Measurements from ENCODE around the gene ALDH1A1. TPM values are rescaled to one million over a fixed set of nuclear protein-coding genes. Genes with fewer than 3 reads are reported as not detected.
A peak's percentile ranks its signal among the peaks of the same experiment; 100 is the strongest.

The ALDH1A1 gene
- total and polyA plus RNA-seq, 9 of the 15 experiments (the other 6 are each of a cell fraction or from before 2014, with no cell fraction given), result 1.8 to 86.3 (median 24.4) TPM

DNA sequence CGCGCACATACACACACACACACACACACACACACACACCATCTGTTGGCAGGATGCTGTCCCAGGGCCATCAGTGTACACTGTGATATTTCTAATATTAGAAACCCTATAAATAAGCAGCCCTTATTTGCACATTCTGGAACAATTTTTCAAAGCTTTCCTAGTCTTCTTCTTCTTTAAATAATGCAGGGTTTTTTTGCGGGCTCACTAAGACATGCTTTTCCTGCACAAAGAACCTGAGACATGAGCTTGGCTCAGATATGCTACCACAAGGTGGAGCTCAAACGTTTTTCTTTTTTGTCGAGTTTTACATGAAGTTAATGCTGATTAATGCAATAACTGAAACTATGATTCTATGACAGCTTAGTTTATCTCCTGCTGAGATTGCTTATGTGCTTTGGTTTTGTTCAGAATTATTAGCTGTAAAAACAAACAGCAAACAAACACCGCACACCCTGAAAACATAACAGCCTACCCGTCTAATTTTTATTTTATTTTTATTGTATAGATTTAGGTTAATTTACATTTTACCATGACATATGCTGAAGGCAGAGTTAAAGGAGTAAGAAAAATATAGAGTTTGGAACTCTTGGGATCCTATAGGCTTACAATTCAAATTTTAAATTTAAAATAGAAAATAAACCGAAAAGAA lies 95.8 kb downstream of the ALDH1A1 start (continued):
- TF ChIP-seq, protein P1, sequence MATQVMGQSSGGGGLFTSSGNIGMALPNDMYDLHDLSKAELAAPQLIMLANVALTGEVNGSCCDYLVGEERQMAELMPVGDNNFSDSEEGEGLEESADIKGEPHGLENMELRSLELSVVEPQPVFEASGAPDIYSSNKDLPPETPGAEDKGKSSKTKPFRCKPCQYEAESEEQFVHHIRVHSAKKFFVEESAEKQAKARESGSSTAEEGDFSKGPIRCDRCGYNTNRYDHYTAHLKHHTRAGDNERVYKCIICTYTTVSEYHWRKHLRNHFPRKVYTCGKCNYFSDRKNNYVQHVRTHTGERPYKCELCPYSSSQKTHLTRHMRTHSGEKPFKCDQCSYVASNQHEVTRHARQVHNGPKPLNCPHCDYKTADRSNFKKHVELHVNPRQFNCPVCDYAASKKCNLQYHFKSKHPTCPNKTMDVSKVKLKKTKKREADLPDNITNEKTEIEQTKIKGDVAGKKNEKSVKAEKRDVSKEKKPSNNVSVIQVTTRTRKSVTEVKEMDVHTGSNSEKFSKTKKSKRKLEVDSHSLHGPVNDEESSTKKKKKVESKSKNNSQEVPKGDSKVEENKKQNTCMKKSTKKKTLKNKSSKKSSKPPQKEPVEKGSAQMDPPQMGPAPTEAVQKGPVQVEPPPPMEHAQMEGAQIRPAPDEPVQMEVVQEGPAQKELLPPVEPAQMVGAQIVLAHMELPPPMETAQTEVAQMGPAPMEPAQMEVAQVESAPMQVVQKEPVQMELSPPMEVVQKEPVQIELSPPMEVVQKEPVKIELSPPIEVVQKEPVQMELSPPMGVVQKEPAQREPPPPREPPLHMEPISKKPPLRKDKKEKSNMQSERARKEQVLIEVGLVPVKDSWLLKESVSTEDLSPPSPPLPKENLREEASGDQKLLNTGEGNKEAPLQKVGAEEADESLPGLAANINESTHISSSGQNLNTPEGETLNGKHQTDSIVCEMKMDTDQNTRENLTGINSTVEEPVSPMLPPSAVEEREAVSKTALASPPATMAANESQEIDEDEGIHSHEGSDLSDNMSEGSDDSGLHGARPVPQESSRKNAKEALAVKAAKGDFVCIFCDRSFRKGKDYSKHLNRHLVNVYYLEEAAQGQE (IDR thresholded peaks at IDR 0.05; ENCODE audit: borderline replicate concordance), result peak; percentile 16; the same call in 1 of the 2 replicates
- TF ChIP-seq, protein P1 (CRISPR knock-in tag; IDR thresholded peaks at IDR 0.05; ENCODE audit: low read depth), result no peak
- TF ChIP-seq MAFG (tag; conservative IDR thresholded peaks at IDR 0.05) (peak; percentile 84), RAD51 (IDR thresholded peaks at IDR 0.05; ENCODE audit: borderline replicate concordance, low read depth) (no peak), NR2C1 (IDR thresholded peaks at IDR 0.05) (no peak), NR2C1 (tag; IDR thresholded peaks at IDR 0.05) (no peak), C11orf30 (IDR thresholded peaks at IDR 0.05; ENCODE audit: low read depth) (peak; percentile 90), MEIS2 (IDR thresholded peaks at IDR 0.05; ENCODE audit: partially characterized antibody) (peak; percentile 59), MAFK (IDR thresholded peaks at IDR 0.05; ENCODE audit: low read length) (peak; percentile 54; the same call in 1 of the 2 replicates), KDM1A (IDR thresholded peaks at IDR 0.05) (peak; percentile 77 to 80), TAF1 (IDR thresholded peaks at IDR 0.05; ENCODE audit: control insufficient read depth, extremely low read depth, insufficient read depth, low read length, severe bottlenecking) (no peak), RAD21 (CRISPR knock-in tag; conservative IDR thresholded peaks at IDR 0.05 in 1 of 2, IDR thresholded peaks at IDR 0.05 in 1 of 2) (peak; percentile 50 to 69), ZNF75A (CRISPR knock-in tag; IDR thresholded peaks at IDR 0.05) (no peak)
- TF ChIP-seq, protein P2, sequence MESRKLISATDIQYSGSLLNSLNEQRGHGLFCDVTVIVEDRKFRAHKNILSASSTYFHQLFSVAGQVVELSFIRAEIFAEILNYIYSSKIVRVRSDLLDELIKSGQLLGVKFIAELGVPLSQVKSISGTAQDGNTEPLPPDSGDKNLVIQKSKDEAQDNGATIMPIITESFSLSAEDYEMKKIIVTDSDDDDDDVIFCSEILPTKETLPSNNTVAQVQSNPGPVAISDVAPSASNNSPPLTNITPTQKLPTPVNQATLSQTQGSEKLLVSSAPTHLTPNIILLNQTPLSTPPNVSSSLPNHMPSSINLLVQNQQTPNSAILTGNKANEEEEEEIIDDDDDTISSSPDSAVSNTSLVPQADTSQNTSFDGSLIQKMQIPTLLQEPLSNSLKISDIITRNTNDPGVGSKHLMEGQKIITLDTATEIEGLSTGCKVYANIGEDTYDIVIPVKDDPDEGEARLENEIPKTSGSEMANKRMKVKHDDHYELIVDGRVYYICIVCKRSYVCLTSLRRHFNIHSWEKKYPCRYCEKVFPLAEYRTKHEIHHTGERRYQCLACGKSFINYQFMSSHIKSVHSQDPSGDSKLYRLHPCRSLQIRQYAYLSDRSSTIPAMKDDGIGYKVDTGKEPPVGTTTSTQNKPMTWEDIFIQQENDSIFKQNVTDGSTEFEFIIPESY (CRISPR knock-in tag; IDR thresholded peaks at IDR 0.05), result no peak
- TF ChIP-seq, protein P3, sequence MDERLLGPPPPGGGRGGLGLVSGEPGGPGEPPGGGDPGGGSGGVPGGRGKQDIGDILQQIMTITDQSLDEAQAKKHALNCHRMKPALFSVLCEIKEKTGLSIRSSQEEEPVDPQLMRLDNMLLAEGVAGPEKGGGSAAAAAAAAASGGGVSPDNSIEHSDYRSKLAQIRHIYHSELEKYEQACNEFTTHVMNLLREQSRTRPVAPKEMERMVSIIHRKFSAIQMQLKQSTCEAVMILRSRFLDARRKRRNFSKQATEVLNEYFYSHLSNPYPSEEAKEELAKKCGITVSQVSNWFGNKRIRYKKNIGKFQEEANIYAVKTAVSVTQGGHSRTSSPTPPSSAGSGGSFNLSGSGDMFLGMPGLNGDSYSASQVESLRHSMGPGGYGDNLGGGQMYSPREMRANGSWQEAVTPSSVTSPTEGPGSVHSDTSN (CRISPR knock-in tag; IDR thresholded peaks at IDR 0.05; ENCODE audit: low read depth), result no peak
- TF ChIP-seq, protein P3 (tag; conservative IDR thresholded peaks at IDR 0.05; ENCODE audit: low read depth), result peak; percentile 71
